ENCODE data around the gene EVX1.

The EVX1 gene

DNA sequence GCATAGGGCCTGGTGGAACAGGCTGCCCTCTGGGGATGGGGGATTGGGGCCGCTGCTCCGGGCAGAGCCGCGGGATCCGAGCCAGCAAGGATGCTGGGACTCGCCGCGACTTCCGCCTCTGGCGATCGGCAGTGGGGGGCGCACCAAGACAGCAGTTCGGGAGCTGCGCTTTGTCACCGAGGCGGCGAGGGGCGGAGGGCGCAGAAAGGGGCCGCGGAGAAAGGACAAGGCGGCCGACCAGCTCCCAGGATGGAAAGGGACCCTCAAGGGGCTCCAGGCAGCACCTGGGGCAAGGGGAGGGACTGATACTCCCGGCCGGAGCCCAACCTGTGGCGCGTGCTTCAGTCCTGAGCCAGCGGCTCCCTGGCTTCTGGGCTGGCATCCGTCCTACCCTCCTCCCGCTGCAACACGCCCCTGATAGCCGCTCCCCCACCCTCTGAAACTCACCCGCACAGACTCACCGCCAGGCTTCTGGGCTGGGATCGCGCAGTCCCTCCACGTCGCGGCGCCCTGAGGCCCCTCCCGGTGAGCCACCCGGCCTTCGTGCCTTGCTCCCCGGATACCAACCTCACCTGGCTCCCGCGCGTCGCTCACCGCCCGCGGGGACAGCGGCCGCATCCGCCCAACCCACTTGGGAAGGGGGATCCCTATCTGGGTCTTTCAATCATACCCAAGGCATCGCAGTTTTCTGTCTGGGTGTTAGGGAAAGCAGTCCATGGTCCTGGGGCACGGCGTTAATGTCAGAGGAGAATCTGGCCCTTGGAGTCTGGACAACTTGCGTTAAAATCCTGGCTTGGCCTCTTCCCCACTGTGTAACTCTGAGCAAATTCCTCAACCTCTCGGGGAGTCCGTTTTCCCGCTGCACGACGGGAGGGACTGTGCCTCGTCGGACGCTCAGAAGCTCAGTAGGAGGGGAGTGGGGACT is 7.0 kb upstream of the EVX1 start:
- no peak for DNase-seq (ENCODE audit: low read depth in 2 of 2)

GRCh38 chr7:27237735-27238334 is 4.8 kb upstream of the EVX1 start:
- no peak for DNase-seq (ENCODE audit: low read depth in 2 of 2)

DNA sequence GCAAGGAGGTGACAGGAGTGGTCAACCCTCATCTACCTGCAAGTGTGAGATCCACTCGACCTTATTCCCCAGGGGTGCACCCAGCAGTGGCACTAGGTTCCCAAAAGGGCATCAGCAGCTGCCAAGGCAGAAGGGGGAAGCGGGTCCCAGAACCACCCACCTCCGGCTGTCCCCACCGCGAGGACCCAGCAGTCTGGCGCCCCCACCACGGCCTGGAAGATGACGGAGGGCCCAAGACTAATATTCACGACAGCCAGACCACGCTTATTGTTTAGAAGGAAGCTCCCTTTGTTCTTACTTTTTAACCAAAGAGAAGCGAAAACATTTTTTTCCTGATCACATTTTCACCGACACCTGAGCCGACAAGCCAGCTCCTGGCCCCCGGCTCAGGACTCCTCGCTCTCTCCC is 3.6 kb upstream of the EVX1 start:
- DNase-seq (ENCODE audit: low read depth in 2 of 2) = no peak

DNA sequence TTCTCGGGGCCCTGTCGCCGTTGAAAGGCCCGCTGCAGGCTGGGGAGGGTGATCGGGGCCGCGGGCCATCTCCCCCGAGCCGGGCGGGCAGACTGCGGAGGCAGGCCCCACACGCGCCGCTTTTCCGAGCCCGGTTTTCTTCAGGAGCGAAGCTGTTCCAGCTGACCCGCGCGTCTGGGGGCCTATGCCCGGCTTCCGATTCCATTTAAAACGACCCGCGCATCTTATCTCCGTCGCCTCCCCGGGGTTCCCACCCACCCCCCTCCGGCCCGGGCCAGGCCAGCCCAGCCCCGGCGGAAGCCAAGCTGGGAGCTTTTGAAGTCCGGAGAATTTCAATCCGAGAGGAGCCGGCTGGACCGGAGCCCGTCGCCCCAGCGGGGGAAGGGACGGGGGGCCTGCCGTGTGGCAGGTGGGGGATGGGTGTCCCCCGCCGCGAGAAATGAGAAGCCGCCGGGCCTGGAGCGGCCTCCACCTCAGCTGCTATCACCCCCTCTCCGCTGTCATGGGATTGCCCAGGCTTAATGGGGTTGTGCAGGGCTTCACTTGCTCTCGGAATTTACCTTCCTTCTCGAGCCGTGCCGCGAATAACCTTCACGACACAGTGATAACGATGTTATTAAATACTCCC is 3.1 kb upstream of the EVX1 start:
- no peak for DNase-seq (ENCODE audit: low read depth in 2 of 2)

DNA sequence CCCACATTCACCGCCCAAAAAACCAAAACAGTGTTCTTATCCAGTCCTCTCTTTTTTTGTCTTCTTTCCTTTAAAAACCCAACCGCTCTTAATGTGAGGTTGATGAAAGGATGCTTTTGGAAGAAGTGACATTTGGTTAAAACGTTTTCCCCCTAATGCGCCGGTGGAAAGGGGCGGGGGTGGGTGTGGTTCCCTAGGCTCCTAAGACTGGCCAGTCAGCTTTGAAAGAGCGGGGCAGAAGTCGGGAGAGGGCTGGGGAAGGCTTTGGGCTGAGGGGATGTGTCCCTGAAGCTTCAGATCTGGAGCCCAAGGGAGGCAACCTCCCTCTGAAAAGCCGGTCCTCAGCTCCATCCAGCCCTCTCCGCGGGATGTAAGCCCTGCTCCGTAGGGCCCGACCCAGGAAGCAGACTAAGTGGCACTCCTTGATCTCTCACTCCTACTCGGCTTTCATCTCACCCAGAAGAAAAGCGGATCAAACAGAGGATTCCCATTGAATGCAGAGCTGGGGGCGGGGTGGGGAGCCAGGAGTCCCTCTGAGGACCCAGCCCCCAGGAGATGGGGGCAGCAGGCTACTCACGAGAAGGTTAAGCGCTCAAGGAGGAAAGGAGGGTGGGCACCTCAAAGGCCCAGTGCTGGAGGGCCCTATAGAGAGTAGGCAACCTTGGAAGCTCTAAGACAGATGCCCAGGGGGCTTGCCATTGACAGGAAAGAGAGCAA is 2.4 kb upstream of the EVX1 start:
- no peak for DNase-seq (ENCODE audit: low read depth in 2 of 2)

DNA sequence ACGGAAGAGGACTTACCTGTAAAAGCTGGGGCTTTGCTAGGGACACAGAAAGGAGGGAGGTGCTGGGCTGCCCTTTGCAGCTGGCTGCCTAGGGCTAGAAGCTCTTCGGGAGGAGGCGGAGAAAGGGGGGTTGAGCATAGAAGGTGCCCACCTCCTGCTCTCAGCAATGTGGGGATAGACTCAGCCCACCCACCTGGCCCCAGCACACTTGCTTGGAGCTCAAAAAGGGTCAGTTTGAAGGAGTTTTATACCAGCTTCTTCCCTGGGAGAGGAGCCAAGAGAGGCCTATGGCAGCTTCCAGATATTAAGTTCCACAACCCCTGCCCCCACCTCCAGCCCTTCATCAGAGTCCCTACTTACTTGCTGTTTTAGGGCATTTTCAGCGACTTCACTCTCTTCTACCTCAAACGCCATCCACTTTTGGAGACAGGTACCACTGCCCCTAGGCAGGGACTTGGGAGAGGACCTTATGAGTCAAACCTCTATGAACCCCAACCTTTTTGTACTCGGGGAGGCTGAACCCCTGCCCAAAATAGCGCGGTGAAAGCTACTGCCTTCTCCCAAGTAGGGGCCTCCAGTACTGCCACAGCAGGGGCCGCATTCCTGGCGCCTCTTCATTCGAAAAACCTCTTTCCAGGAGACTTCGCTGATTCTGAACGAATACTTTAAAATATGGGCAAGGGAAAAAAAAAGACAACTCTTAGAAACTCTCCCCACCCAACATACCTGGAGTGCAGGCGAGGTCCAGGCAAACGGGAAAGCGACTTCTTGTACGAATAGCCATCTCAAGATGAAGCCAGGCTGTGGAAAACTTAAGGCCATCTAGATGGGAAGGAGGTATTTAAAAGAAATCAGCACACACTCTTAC is 1.2 kb upstream of the EVX1 start:
- no peak for DNase-seq (ENCODE audit: low read depth in 2 of 2)

GRCh38 chr7:27242154-27242553 is 448 bp upstream of the EVX1 start:
- no peak for DNase-seq (ENCODE audit: low read depth in 2 of 2)

- DNase-seq (ENCODE audit: low read depth in 2 of 2) = no peak
Observed at GRCh38 chr7:27243340-27244163, 950 bp downstream of the EVX1 start.

GRCh38 chr7:27244488-27245123 is 2.0 kb downstream of the EVX1 start:
- no peak for DNase-seq (ENCODE audit: low read depth in 2 of 2)

GRCh38 chr7:27245124-27245797 is 2.7 kb downstream of the EVX1 start:
- DNase-seq (ENCODE audit: low read depth in 2 of 2) = no peak

DNA sequence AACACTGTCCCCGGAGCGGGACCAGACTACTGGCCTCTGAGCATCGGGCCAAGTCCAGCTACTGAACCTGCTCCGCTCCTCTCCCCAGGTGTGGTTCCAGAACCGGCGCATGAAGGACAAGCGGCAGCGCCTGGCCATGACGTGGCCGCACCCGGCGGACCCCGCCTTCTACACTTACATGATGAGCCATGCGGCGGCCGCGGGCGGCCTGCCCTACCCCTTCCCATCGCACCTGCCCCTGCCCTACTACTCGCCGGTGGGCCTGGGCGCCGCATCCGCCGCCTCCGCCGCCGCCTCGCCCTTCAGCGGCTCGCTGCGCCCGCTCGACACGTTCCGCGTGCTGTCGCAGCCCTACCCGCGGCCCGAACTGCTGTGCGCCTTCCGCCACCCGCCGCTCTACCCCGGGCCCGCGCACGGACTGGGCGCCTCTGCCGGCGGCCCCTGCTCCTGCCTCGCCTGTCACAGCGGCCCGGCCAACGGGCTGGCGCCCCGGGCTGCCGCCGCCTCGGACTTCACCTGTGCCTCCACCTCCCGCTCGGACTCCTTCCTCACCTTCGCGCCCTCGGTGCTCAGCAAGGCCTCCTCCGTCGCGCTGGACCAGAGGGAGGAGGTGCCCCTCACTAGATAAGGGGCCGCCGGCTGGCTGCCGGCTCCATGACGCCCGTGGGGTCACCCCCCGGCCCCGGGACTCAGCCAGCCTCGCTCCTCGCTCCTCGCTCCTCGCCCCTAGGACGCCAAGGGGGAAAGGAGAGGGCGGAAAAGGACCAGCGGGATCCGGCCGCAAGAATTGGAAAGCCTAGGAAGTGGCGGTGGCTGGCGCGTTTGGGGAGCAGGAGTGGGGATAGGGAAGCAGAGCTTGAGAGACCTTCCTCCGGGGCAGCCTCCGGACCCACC is 3.4 kb downstream of the EVX1 start:
- no peak for DNase-seq (ENCODE audit: low read depth in 2 of 2)

DNA sequence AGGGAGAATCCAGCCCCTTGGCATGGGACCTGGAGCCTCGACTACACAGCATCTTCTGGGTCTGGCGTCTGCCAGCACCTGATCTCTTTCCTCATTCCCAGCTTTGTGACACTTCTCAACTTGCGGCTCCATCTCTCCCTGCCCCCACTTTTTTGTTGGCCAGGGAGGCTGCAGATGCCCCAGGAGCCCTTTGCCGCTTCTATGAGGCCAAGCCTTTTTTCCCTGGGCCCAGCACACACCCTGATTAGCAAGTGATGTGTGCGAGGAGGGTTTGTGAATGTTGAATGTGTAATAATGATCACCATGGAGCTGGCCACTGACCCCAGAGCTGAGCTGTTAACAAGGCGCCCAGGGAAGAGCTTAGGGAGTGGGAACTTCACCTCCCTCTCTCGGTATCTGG is 4.4 kb downstream of the EVX1 start:
- DNase-seq (ENCODE audit: low read depth in 2 of 2) = no peak

DNA sequence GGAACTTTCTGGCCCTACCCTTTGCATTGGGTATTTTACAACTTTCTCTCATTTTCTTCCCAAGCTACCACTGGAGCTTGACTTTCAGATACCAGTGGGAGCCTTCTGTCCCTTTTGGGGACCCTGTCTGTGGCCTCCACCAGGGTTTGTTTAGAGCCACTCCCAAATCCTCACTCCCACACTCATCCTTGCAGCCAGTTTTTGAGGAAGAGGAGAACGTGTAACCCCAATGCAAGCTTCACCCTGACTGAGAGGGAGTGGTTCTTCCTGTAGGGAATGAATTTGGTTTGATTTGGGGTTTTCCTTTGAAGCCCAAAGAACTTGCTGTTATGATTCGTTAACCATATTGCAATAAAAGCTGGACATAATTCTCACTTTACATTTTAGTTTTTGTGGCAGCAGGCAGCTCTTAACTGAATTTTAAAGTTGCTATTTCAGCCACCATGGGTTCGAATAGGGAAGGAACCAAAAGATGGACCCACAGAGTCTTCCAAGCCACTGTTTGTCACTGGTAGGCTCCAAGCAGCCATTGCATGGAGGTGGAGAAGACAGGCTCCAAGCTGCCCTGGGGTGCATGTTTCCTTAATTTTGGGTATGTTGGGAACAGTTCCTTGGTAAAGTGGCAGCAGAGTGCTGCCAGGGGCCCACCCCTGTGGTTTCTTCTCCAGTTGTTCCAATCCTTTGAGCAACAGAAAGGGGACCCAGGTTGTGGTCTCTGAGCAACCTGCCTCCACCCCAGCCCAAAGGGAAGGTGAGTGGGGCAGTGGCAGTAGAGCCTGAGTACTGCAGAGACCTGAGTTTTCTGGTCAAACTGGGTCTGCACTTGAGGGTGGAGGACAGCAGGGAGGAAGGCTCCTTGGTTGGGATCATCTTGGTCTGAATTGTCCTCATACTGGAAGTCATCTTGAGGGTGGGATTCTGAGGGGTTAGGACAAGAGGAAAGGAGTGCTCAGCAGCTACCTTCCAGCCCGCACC is 5.1 kb downstream of the EVX1 start:
- no peak for DNase-seq (ENCODE audit: low read depth in 2 of 2)

DNA sequence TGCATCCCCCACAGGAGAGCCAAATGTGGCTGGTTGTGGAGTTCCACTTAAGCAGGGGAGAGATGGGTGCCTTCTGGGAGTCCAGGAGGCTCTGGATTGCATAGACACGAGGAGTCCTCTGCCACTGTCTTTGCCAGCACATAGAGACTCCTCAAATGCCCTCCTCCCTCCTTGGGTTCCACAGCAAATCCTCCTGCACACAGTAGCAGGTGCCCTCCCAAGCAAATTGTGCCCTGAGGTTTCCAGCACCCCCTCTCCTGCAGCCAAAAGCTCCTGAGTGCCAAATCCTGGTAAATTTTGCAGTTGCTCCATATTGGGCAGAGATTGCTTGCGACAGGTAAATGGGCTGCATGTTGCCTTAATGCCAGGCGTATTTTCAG is 5.8 kb downstream of the EVX1 start:
- DNase-seq (ENCODE audit: low read depth in 2 of 2) = no peak

DNA sequence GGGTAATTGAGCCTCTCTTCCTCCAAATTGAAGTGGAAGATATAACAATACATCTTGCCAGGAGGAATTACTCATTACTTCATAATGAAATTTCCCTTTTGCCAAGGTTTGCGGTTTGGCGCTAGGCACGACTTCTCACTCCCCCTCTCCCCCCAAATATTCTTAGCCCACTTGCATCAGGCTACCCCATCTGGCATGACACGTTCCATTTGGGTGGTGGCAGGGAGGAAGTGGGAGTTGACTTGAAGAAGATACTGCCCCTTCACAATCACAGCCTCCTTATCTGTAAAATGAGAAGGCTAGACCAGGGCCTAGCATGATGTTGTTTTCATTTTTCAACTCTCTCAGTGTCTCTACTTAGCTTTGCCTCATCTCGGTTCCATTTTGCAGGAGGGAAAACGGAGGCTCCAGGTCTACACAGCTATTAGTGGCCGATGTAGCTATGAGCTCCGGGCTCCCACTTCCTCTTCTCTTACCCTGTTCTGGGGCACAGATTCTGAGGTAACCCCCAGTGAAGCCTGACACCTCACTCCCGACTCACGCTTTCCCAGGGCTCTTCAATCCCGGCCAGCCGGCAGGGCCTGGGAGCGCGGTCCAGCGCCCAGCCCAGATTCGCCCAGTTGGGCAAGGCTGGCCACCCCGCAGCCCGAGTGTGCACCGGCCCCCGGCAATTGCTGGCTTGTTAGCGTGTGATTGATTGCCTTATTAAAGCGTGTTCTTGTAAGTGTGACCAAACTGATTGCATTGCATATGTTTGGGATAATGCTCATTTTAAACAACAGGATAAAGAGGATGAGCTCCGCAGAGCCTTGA is 6.5 kb downstream of the EVX1 start:
- DNase-seq (ENCODE audit: low read depth in 2 of 2) = no peak
